Non-pigmented ciliary epithelial cell (primary cell): ENCODE measurements around the gene MC3R.
"Not testable (repeated sequence)": the region's sequence is repeated elsewhere in the genome, so short reads cannot be mapped to it uniquely, and the experiment has no call there.

Source experiments
- DNase-seq: peaks from one replicate; pipeline ENCODE4 v3.0.0-alpha.2; 2010; ENCODE audit warnings: low read depth

The MC3R gene

DNA sequence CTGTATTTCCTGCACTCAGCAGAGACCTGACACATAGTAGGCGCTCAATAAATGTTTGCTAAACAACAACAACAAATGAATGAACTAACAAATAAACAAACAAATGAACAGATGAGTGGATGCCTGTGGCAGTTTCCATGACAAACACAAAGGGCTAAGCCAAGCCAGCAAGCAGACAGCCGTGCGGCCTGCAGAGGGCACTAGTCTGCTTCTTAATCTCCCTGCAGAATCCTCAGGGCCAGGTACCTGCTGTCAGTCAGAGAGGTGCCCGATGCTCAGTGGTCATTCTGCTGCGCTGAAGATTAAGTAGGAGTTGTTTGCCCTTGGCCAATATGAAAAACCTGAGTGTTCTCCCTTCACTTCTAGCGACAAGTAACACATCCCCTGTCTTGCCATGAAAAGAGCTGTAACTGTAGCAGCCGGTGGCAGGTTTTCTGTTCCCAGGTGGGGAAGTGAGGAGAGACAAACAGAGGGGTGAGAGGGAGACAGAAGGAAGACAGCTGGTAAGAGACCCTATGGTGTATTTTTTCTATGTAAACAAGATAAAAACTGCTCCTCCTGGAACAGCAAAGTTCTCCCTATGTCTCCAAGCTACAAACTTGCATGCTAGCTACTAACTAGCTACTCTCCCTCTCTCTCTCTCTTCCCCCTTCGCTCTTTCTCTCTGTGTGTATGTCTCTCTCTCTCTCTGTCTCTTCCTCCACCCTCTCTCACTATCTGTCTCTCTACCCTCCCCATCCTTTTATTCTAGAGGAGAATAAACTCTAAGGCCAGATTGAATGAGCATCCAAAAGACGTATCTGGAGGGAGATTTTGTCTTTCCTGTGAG, at the start of gene MC3R:
Gene MC3R, plus strand, starts transcription at position 779 of the 829 bp plus-strand sequence. CDS start 112 bp downstream, outside the sequence.
- DNase-seq: no peak

- no peak for DNase-seq
These were observed 48.1 kb upstream of the MC3R start for GRCh38 chr20:56200456-56200855.

- DNase-seq: no peak
These were observed 45.9 kb upstream of the MC3R start for GRCh38 chr20:56202493-56203077.

- no peak for DNase-seq
These were observed 44.3 kb upstream of the MC3R start for GRCh38 chr20:56204206-56204605.

- no peak for DNase-seq
These were observed 43.2 kb upstream of the MC3R start for GRCh38 chr20:56205346-56205745.

GRCh38 chr20:56207656-56208055, 40.9 kb upstream of the MC3R start:
- DNase-seq: no peak

DNA sequence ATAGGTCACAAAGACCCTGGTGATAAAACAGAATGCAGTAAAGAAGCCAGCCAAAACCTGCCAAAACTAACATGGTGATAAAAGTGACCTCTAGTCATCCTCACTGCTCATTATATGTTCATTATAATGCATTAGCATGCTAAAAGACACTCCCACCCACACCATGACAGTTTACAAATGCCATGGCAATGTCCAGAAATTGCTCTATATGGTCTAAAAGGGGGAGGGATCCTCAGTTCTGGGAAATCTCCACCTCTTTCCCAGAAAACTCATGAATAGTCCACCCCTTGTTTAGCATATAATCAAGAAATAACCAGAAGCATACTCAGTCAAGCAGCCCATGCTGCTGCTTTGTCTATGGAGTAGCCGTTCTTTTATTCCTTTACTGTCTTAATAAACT, 40.4 kb upstream of the MC3R start:
- DNase-seq: no peak

DNA sequence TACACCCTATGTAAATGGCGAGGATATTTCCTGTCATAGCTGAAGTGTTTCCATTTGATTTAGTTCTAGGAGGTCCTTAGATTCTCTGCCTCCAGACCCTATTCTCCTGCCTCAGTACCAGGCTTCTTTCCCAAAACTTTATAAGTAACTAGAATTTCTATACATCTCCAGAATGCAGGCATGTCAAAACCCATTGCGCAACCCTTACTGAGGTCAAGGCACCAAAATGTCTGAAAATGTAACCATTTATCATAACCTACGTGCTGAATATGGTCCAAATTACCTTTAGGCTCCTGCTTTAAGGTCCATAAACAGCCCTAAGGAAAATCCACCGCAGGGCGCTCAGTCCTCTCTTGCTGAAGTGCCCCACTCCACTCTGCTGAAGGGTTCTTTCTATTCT, 37.5 kb upstream of the MC3R start:
- DNase-seq: no peak

- no peak for DNase-seq
These were observed 36.4 kb upstream of the MC3R start for GRCh38 chr20:56212091-56212490.

DNA sequence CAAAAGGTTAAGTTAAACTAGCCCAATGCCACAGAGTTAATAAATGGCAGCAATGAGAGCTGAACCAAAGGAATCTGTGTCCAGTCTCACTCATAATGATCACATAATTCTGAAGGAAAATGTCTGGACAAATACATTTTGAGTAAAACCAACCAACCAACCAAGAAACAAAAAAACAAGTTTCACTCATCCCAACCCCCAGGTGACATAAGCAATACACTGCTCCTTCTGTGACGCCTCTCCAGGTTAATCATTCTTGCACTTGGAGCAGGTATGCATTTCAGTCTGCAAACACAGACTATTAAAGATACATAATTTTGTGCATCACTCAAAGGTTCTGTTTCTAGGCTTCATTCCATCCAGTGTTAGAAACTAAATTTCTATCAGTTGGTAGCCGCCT, 35.2 kb upstream of the MC3R start:
- no peak for DNase-seq

DNA sequence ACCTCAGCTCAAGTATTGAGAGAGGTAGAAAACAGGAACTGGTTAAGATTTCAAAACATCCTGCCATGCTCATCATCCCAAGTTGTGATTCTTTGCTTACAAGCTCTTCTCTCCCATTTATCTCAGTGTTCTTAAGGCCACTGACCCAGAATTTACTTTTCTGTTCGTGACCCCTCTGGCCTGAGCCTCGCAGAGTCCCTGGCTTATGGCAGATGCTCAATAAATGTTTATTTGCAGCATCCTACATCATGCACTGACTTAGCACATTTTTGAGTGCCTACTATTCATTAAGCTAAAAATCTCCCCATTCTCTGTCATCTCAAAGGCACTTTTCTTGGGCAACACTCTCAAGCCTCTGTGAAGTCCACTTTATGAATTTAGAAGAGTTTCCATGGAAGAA, 33.4 kb upstream of the MC3R start:
- no peak for DNase-seq

- DNase-seq: no peak
These were observed 30.7 kb upstream of the MC3R start for GRCh38 chr20:56217829-56218228.

DNA sequence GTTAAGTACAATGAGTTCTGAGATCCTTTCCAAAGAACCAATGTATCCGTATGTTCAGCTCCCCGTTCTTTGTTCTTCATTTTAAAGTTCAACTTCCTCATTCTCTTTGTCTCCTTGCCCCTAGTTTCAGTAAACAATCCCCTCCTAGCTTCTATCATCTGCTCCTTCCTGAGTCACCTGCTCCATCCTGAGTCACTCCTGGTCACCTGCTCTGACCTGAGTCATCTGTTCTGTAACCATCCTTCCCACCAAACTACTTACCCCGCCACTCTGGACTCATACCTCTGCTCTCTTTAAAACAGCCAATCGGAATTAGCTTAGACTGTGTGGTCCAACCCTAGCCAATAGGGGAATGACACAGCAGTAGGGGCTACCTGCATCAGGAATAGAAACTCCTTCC, 27.3 kb upstream of the MC3R start:
- DNase-seq: not testable (repeated sequence)

DNA sequence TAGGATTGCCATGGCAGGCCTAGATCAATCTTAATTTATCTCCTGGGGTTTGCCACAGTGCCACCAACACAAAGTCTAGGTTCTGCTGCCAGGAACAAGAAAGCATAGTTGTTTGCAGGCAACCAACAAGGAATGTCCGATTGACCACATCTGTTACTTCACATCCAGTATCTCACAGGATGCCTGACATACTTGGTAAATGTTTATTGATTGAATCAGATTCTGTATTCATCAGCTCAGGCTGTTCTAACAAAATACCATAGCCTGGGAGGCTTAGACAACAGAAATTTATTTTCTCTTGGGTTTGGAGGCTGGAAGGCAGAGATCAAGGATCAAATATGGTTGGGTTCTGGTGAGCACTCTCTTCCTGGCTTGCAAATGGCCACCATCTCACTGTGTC, 26.3 kb upstream of the MC3R start:
- DNase-seq: no peak

GRCh38 chr20:56222945-56223344, 25.6 kb upstream of the MC3R start:
- DNase-seq: no peak

DNA sequence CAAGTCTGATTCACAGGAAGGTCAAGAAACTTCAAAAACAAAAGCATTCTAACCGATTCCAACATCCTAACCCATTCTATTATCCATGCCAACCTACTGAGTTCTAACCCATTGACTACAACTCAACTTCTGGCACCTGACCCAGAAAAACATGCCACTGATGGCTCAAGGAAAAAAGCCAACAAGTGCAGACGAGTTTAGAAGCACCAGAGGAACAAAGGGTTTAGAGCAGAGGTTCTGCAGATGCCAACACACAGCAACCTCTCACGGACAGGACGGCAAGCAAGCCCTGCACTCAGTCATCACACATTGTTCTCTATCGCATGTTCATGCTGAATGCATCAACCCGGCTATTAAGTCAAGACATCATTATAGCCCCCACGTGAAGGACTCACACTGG, 25.2 kb upstream of the MC3R start:
- DNase-seq: no peak

GRCh38 chr20:56228021-56228420, 20.5 kb upstream of the MC3R start:
- no peak for DNase-seq

GRCh38 chr20:56229812-56230211, 18.7 kb upstream of the MC3R start:
- no peak for DNase-seq

GRCh38 chr20:56234110-56234509, 14.4 kb upstream of the MC3R start:
- DNase-seq: no peak

DNA sequence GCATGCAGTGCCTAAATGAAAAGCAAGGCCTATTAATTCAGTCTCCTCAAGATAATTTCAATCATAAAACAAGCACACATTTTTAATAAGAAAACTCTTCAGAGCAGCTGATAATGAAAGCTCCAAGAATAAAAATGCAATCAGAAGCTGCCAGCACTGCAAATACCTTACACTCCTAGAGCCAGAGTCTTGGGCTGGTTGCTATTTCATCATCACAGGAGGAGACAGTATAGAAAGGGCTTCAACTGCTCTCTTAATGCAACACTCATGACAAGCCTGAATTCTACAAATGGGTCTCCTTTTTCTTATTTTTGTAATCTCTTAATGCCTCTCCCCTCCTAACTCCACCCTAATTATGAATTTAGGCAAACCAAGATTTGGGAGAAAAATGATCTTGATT, 11.2 kb upstream of the MC3R start:
- no peak for DNase-seq

DNA sequence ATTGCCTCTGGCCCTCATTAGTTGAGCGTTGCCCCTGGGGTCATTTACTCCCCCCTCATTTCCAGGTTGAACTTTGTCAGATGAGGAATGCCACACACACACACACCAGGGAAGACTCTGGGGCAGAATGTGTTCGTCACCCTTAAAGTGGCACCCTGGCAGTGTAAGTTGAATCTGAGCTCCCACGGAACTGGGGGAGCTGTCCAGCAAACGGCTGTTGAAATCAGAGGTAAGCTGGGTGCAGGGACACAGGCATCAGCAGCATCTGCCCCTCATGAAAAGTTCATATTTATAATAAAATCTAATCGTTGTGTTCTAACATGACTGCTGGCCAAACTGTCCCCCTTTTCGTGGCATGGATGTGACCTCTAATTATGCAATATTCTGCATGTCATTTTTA, 4.3 kb upstream of the MC3R start:
- no peak for DNase-seq

- no peak for DNase-seq
These were observed 2.8 kb upstream of the MC3R start for GRCh38 chr20:56245761-56246160.

- no peak for DNase-seq
These were observed 868 bp downstream of the MC3R start for GRCh38 chr20:56249244-56249955.
